HepG2 (cell line): ENCODE data around the gene CSNK2A2. TPM values are rescaled to one million over a fixed set of nuclear protein-coding genes. Genes with fewer than 3 reads are reported as not detected.

Source experiments
- CCAR2 ChIP-seq: fragments of 200-400 bp; formaldehyde crosslinking; optimal IDR thresholded peaks from 2 replicates; pipeline ENCODE3; 2018; ENCODE audit warnings: low read depth, mild to moderate bottlenecking, low read length, moderate library complexity
- FOXC1 ChIP-seq: sonication (generic); formaldehyde crosslinking; IDR thresholded peaks from 2 replicates; pipeline ENCODE4 v1.8.0; 2022; ENCODE audit warnings: mild to moderate bottlenecking, missing genetic modification reagents, borderline replicate concordance
- KDM2A ChIP-seq: sonication (generic); formaldehyde crosslinking; IDR thresholded peaks from 2 replicates; pipeline ENCODE4 v1.4.0; 2020; ENCODE audit warnings: low read depth, missing genetic modification reagents, borderline replicate concordance
- KDM5A ChIP-seq: fragments of 200-600 bp; sonication (generic); IDR thresholded peaks from 2 replicates; pipeline ENCODE4 v1.7.0; 2018; ENCODE audit warnings: antibody characterized with exemption, mild to moderate bottlenecking, low read length, borderline replicate concordance
- MYC ChIP-seq: sonication (generic); formaldehyde crosslinking; IDR thresholded peaks from 2 replicates; pipeline ENCODE4 v1.9.0; 2021; ENCODE audit warnings: missing genetic modification reagents, borderline replicate concordance
- POLR2G ChIP-seq: fragments of 200-400 bp; formaldehyde crosslinking; IDR thresholded peaks from 2 replicates; pipeline ENCODE4 v1.6.1; 2018; ENCODE audit warnings: mild to moderate bottlenecking, low read depth, low read length, moderate library complexity
- RBFOX2 ChIP-seq: fragments of 200-400 bp; formaldehyde crosslinking; IDR thresholded peaks from 2 replicates; pipeline ENCODE4 v1.6.1; 2017; ENCODE audit warnings: low read depth, mild to moderate bottlenecking, low read length
- SP4 ChIP-seq: sonication (generic); formaldehyde crosslinking; IDR thresholded peaks from 2 replicates; pipeline ENCODE4 v1.8.1; 2023; ENCODE audit warnings: mild to moderate bottlenecking, missing genetic modification reagents
- ZBTB7A ChIP-seq: sonication (generic); formaldehyde crosslinking; IDR thresholded peaks from 2 replicates; pipeline ENCODE4 v1.8.0; 2022; ENCODE audit warnings: mild to moderate bottlenecking, missing genetic modification reagents
- ZFY ChIP-seq: sonication (generic); formaldehyde crosslinking; IDR thresholded peaks from 2 replicates; pipeline ENCODE4 v1.4.0; 2020; ENCODE audit warnings: missing genetic modification reagents
- ZNF768 ChIP-seq: sonication (generic); formaldehyde crosslinking; IDR thresholded peaks from 2 replicates; pipeline ENCODE4 v1.4.0; 2020; ENCODE audit warnings: missing genetic modification reagents
- polyA plus RNA-seq, 8 experiments: library from polyadenylated mRNA; depleted of rRNA in 3 of 8; stranded (reverse) in 7 of 8; unstranded in 1 of 8; fragments of >200 nt; fragmentation: Illumina TruSeq in 4 of 8; extraction: Trizol in 4 of 8; gene quantifications; 2 replicates each; pipeline versions ENCODE4 v1.2.1 to v1.2.3, GENCODE V29; 2011 to 2016; ENCODE audit warnings: low read depth in 4 of 8, missing spikeins in 1 of 8, mixed read lengths in 1 of 8; ENCODE audit not compliant: insufficient read depth in 1 of 8
- total RNA-seq, 5 experiments: library from RNA; depleted of rRNA; stranded (reverse); fragments of >200 nt; fragmentation: Illumina TruSeq; extraction: Trizol; gene quantifications; 2 replicates each; pipeline ENCODE4 v1.2.3, GENCODE V29; 2016; ENCODE audit warnings: low read depth in 1 of 5
- TF ChIP-seq, protein P1 (sequence below): sonication (generic); formaldehyde crosslinking; IDR thresholded peaks from 2 replicates; pipeline ENCODE4 v1.5.0; 2020; ENCODE audit warnings: mild to moderate bottlenecking, missing genetic modification reagents
- TF ChIP-seq, protein P2 (sequence below): sonication (generic); formaldehyde crosslinking; IDR thresholded peaks from 2 replicates; pipeline ENCODE4 v1.4.0; 2020; ENCODE audit warnings: mild to moderate bottlenecking, missing genetic modification reagents

Gene CSNK2A2
- total and polyA plus RNA-seq, 2 of the 13 experiments (the other 11 are each of a cell fraction or from before 2014, with no cell fraction given) = 46.4 to 56.9 TPM

- TF ChIP-seq SP4 (0 out of 2 replicates have a peak, but pooled peaks have one; percentile 11), FOXC1 (CRISPR knock-in tag) (0 out of 2 replicates have a peak, but pooled peaks have one; percentile 41), RBFOX2 (peak; percentile 12; the same call in 1 of the 2 replicates), CCAR2 (no peak), KDM2A (CRISPR knock-in tag) (peak; percentile 20; the same call in 1 of the 2 replicates), POLR2G (no peak), ZBTB7A (CRISPR knock-in tag) (0 out of 2 replicates have a peak, but pooled peaks have one; percentile 44), ZNF768 (CRISPR knock-in tag) (no peak), MYC (peak; percentile 1; the same call in 1 of the 2 replicates), KDM5A (peak; percentile 41; the same call in 1 of the 2 replicates), ZFY (CRISPR knock-in tag) (0 out of 2 replicates have a peak, but pooled peaks have one; percentile 15)
- TF ChIP-seq, protein P1, sequence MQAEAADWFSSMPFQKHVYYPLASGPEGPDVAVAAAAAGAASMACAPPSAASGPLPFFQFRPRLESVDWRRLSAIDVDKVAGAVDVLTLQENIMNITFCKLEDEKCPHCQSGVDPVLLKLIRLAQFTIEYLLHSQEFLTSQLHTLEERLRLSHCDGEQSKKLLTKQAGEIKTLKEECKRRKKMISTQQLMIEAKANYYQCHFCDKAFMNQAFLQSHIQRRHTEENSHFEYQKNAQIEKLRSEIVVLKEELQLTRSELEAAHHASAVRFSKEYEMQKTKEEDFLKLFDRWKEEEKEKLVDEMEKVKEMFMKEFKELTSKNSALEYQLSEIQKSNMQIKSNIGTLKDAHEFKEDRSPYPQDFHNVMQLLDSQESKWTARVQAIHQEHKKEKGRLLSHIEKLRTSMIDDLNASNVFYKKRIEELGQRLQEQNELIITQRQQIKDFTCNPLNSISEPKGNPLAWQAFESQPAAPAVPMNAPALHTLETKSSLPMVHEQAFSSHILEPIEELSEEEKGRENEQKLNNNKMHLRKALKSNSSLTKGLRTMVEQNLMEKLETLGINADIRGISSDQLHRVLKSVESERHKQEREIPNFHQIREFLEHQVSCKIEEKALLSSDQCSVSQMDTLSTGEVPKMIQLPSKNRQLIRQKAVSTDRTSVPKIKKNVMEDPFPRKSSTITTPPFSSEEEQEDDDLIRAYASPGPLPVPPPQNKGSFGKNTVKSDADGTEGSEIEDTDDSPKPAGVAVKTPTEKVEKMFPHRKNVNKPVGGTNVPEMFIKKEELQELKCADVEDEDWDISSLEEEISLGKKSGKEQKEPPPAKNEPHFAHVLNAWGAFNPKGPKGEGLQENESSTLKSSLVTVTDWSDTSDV (CRISPR knock-in tag) = 0 out of 2 replicates have a peak, but pooled peaks have one; percentile 37
- TF ChIP-seq, protein P2, sequence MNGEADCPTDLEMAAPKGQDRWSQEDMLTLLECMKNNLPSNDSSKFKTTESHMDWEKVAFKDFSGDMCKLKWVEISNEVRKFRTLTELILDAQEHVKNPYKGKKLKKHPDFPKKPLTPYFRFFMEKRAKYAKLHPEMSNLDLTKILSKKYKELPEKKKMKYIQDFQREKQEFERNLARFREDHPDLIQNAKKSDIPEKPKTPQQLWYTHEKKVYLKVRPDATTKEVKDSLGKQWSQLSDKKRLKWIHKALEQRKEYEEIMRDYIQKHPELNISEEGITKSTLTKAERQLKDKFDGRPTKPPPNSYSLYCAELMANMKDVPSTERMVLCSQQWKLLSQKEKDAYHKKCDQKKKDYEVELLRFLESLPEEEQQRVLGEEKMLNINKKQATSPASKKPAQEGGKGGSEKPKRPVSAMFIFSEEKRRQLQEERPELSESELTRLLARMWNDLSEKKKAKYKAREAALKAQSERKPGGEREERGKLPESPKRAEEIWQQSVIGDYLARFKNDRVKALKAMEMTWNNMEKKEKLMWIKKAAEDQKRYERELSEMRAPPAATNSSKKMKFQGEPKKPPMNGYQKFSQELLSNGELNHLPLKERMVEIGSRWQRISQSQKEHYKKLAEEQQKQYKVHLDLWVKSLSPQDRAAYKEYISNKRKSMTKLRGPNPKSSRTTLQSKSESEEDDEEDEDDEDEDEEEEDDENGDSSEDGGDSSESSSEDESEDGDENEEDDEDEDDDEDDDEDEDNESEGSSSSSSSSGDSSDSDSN (CRISPR knock-in tag) = peak; percentile 32; the same call in 1 of the 2 replicates
- TF ChIP-seq, all 625 proteins: peak for 20
Observed at GRCh38 chr16:58197314-58198012, 443 bp downstream of the CSNK2A2 start (continued).
